DND-41 (cell line): Measurements from ENCODE around the gene SLC2A1.

Experiments used
- ATAC-seq: fragments of 200-7000 bp; cut with Tn5 transposase; 3 replicates; pipeline ENCODE4 v1.9.1; 2021; ENCODE audit warnings: low read depth; ENCODE audit not compliant: insufficient read depth
- DNase-seq: peaks from one replicate; pipeline ENCODE4 v3.0.0-alpha.2; 2020
- H2AFZ ChIP-seq: 2 replicates; pipeline ENCODE4 v1.6.0; 2012; ENCODE audit warnings: low read depth, low read length
- H3K27ac ChIP-seq: 2 replicates; pipeline ENCODE4 v1.5.1; 2012; ENCODE audit warnings: low read length, inconsistent platforms
- H3K27me3 ChIP-seq: fragments of 200-600 bp; sonication (generic); 2 replicates; pipeline ENCODE4 v1.6.0; 2012; ENCODE audit warnings: low read length, mild to moderate bottlenecking, inconsistent platforms; ENCODE audit not compliant: insufficient read depth, poor library complexity
- H3K36me3 ChIP-seq: 2 replicates; pipeline ENCODE4 v1.5.1; 2012; ENCODE audit warnings: low read length, inconsistent platforms; ENCODE audit not compliant: insufficient read depth
- H3K4me1 ChIP-seq: 2 replicates; pipeline ENCODE4 v1.5.1; 2012; ENCODE audit warnings: mild to moderate bottlenecking, low read length; ENCODE audit not compliant: insufficient read depth
- H3K4me2 ChIP-seq: 2 replicates; pipeline ENCODE4 v1.6.0; 2012; ENCODE audit warnings: mild to moderate bottlenecking, moderate library complexity, low read length, inconsistent platforms; ENCODE audit not compliant: insufficient read depth
- H3K4me3 ChIP-seq, 2 experiments: fragments of 200-600 bp in 1 of 2; shearing (Covaris generic) in 1 of 2; 2 replicates each; pipeline ENCODE4 v1.5.1; 2012 to 2016; ENCODE audit warnings: inconsistent platforms in 2 of 2, low read length in 2 of 2, mild to moderate bottlenecking in 2 of 2, low read depth in 1 of 2, moderate library complexity in 1 of 2
- H3K79me2 ChIP-seq: 2 replicates; pipeline ENCODE4 v1.6.0; 2012; ENCODE audit warnings: low read length, inconsistent platforms; ENCODE audit not compliant: insufficient read depth
- H3K9ac ChIP-seq: 2 replicates; pipeline ENCODE4 v1.6.0; 2012; ENCODE audit warnings: low read depth, mild to moderate bottlenecking, inconsistent platforms, low read length, moderate library complexity
- H3K9me3 ChIP-seq: 2 replicates; pipeline ENCODE4 v1.5.1; 2012; ENCODE audit warnings: low read length, moderate library complexity, mild to moderate bottlenecking, inconsistent platforms; ENCODE audit not compliant: insufficient read depth, severe bottlenecking
- H4K20me1 ChIP-seq: 2 replicates; pipeline ENCODE4 v1.6.0; 2012; ENCODE audit warnings: low read length; ENCODE audit not compliant: insufficient read depth
- EZH2 ChIP-seq: IDR thresholded peaks from 3 replicates; pipeline ENCODE4 v1.6.1; 2012; ENCODE audit warnings: borderline replicate concordance, low read depth, mild to moderate bottlenecking, moderate library complexity, low read length, inconsistent platforms; ENCODE audit not compliant: severe bottlenecking
- TF ChIP-seq, protein P1 (sequence below): IDR thresholded peaks from 2 replicates; pipeline ENCODE4 v1.5.1; 2012; ENCODE audit warnings: borderline replicate concordance, low read length, moderate library complexity, mild to moderate bottlenecking; ENCODE audit not compliant: poor library complexity, severe bottlenecking; ENCODE audit errors: extremely low read depth

SLC2A1 gene

GRCh38 chr1:42982641-42983040, 24.0 kb upstream of the SLC2A1 start:
- Histone ChIP-seq H3K9me3 (no peaks in the 10 kb centered on the region), H4K20me1 (no peaks in the 10 kb centered on the region; the same call in 1 of the 2 replicates), H3K9ac (no peak overlapping the region), H3K27me3 (peaks cover 13% of the 10 kb centered on the region), H2AFZ (no peak overlapping the region), H3K4me3 (no peak overlapping the region), H3K4me1 (no peaks in the 10 kb centered on the region), H3K79me2 (no peaks in the 10 kb centered on the region), H3K27ac (no peak overlapping the region), H3K4me2 (no peak overlapping the region), H3K36me3 (no peaks in the 10 kb centered on the region)
- ATAC-seq = no peak
- no peak for DNase-seq
- TF ChIP-seq EZH2 = no peak
- TF ChIP-seq, protein P1, sequence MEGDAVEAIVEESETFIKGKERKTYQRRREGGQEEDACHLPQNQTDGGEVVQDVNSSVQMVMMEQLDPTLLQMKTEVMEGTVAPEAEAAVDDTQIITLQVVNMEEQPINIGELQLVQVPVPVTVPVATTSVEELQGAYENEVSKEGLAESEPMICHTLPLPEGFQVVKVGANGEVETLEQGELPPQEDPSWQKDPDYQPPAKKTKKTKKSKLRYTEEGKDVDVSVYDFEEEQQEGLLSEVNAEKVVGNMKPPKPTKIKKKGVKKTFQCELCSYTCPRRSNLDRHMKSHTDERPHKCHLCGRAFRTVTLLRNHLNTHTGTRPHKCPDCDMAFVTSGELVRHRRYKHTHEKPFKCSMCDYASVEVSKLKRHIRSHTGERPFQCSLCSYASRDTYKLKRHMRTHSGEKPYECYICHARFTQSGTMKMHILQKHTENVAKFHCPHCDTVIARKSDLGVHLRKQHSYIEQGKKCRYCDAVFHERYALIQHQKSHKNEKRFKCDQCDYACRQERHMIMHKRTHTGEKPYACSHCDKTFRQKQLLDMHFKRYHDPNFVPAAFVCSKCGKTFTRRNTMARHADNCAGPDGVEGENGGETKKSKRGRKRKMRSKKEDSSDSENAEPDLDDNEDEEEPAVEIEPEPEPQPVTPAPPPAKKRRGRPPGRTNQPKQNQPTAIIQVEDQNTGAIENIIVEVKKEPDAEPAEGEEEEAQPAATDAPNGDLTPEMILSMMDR = no peak

DNA sequence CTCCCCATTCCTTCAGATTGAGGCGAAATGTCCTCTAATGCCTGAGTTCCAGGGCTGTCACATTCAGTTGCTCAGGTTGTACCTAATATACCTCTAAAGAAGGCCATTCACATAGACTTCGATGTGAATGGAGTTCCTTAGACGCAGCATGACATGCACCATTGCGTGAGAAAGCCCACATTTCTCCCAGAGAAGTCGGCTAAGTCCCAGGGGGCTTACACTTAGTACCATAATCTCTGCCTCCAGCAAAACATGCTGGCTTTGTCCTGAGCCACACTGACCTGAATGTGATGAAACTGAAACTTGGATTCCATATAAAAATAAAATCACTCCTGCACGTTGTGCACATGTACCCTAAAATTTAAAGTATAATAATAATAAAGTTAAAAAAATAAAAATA, 23.2 kb upstream of the SLC2A1 start:
- TF ChIP-seq EZH2 = no peak
- TF ChIP-seq, protein P1 = no peak
- Histone ChIP-seq H3K4me3 (no peak overlapping the region), H3K9ac (no peak overlapping the region), H4K20me1 (no peaks in the 10 kb centered on the region; the same call in 1 of the 2 replicates), H3K27ac (no peak overlapping the region), H3K79me2 (no peaks in the 10 kb centered on the region), H3K27me3 (peaks cover 13% of the 10 kb centered on the region), H3K4me2 (no peak overlapping the region), H3K9me3 (no peaks in the 10 kb centered on the region), H3K36me3 (no peaks in the 10 kb centered on the region), H2AFZ (no peak overlapping the region), H3K4me1 (no peaks in the 10 kb centered on the region)
- DNase-seq = no peak
- ATAC-seq = no peak

DNA sequence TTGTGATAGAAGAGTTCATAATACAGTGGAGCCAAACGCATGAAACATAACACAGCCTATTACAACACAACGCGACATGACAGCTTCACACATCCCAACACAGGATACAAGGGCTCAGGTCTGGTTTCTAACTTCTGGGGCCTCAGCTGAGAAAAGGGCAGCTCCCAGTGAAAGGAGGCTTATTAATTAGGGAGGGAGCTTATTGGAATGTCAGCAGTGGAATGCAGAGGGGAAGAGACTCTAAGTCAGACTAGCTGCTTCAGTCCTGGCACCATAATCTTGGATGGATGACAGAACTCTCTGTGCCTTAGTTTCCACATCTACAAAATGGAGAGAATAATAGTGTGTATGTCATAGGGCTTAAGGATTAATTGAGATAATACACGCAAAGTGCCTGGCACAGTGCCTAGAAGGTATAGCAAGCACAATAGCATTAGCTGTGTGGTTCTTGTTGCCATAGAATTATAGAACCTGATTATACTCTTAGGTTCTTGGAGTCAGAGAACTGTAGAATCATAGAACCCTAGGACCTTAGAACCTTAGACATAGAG, 22.7 kb upstream of the SLC2A1 start:
- no peak overlapping the region for H3K4me3 ChIP-seq
- ATAC-seq (no peak), DNase-seq (no peak)
- no peaks in the 10 kb centered on the region for H3K79me2 ChIP-seq
- H3K4me2 ChIP-seq = no peak overlapping the region
- no peak for TF ChIP-seq EZH2
- TF ChIP-seq, protein P1 = no peak
- no peaks in the 10 kb centered on the region for H3K9me3 ChIP-seq
- H4K20me1 ChIP-seq = no peaks in the 10 kb centered on the region; the same call in 1 of the 2 replicates
- no peak overlapping the region for H2AFZ ChIP-seq
- no peaks in the 10 kb centered on the region for H3K36me3 ChIP-seq
- no peak overlapping the region for H3K27ac ChIP-seq
- H3K27me3 ChIP-seq = peaks cover 13% of the 10 kb centered on the region
- H3K9ac ChIP-seq = no peak overlapping the region
- no peaks in the 10 kb centered on the region for H3K4me1 ChIP-seq
